T-helper 1 cell treated with Interleukin-12 subunit alpha and Interleukin-12 subunit beta and Interleukin-4 antibody, amounts not matched to agents 30 μg/mL and 1 μg/mL, for 36 hours (primary cell): Measurements from ENCODE around the gene PLEKHO1.
"Not testable (repeated sequence)": the region's sequence is repeated elsewhere in the genome, so short reads cannot be mapped to it uniquely, and the experiment has no call there.

Source experiments
- H3K27ac Mint-ChIP-seq: one replicate; pipeline ENCODE4 v1.8.0; 2021; ENCODE audit warnings: mild to moderate bottlenecking, mixed read lengths
- H3K27me3 Mint-ChIP-seq: one replicate; pipeline ENCODE4 v1.8.0; 2021; ENCODE audit warnings: low read depth, mixed read lengths
- H3K36me3 Mint-ChIP-seq: one replicate; pipeline ENCODE4 v1.8.0; 2021; ENCODE audit warnings: low read depth, mixed read lengths
- H3K4me1 Mint-ChIP-seq: one replicate; pipeline ENCODE4 v1.8.0; 2021; ENCODE audit warnings: low read depth, mixed read lengths
- H3K4me3 Mint-ChIP-seq: one replicate; pipeline ENCODE4 v1.8.0; 2021; ENCODE audit warnings: mild to moderate bottlenecking, moderate library complexity, mixed read lengths
- H3K9me3 Mint-ChIP-seq: one replicate; pipeline ENCODE4 v1.8.0; 2021; ENCODE audit warnings: mixed read lengths

The PLEKHO1 gene

GRCh38 chr1:150208460-150208859, 58.7 kb downstream of the PLEKHO1 start:
- H3K36me3 Mint-ChIP-seq, H3K27me3 Mint-ChIP-seq, H3K4me1 Mint-ChIP-seq: not testable (repeated sequence)

More at GRCh38 chr1:150208460-150208859, 58.7 kb downstream of the PLEKHO1 start:
- H3K9me3 Mint-ChIP-seq, H3K4me3 Mint-ChIP-seq, H3K27ac Mint-ChIP-seq: not testable (repeated sequence)
